HG02763 (cell line): ENCODE measurements around the gene MAGEB10.
"Not testable (repeated sequence)": the region's sequence is repeated elsewhere in the genome, so short reads cannot be mapped to it uniquely, and the experiment has no call there.

ENCODE experiments used
- ATAC-seq: cut with Tn5 transposase; IDR thresholded peaks from one replicate; pipeline ENCODE4 v1.9.1; 2021; ENCODE audit warnings: mild to moderate bottlenecking, moderate library complexity; ENCODE audit not compliant: unreplicated experiment

Gene MAGEB10, protein sequence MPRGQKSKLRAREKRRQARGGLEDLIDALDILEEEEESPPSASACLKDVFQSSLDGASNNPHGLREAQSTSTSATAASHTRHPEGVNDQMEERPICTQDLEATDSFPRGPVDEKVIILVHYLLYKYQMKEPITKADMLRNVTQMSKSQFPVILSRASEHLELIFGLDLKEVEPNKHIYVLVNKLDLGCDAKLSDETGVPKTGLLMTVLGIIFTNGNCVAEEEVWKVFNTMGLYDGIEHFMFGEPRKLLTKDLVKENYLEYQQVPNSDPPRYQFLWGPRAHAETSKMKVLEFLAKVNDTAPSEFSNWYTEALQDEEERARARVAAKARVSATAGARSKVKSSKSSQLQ

DNA sequence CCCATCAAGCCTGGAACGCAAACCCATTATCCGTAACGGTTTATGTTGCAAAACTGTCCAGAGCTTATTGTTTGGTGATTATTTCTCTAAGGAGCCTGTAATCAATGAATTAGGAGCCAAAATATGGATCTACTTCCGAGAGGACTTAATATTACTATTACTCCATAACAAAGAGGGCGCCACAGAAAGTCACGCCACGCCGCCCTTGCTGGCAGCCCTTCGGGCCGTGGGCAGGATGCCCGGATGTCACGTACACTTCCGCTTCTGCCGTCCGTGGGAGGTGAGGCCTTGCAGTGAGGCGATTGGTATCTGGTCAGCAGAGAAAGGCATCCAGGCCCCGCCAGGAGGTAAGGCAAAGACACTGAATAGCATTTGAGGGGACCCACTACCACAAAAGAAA lies at the start of gene MAGEB10:
Gene MAGEB10 (plus strand): TSS at position 301 of the 400 bp plus-strand sequence. CDS start 13,317 bp downstream, outside the sequence.
- ATAC-seq = no peak

- ATAC-seq = no peak
Measured at GRCh38 chrX:27765718-27766117, 42.1 kb upstream of the MAGEB10 start.

DNA sequence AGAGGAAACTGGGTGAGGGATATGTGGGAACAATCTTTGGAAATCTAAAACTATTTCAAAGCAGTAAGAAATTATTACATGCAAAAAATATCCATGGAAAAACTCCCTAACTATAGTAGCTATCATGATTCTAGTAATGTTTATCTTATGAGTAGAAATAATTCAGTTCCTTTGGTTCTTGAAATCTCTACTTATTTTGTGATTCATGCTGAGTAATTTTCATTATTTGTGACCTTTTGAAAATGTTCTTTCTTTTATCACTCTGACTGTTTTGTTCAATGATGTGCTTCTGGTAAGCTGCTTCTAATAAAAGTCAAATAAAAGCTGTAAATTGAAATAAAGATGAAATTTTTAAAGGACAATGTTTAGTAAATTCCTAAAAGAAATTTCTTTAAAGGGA lies 40.4 kb upstream of the MAGEB10 start:
- ATAC-seq = no peak

DNA sequence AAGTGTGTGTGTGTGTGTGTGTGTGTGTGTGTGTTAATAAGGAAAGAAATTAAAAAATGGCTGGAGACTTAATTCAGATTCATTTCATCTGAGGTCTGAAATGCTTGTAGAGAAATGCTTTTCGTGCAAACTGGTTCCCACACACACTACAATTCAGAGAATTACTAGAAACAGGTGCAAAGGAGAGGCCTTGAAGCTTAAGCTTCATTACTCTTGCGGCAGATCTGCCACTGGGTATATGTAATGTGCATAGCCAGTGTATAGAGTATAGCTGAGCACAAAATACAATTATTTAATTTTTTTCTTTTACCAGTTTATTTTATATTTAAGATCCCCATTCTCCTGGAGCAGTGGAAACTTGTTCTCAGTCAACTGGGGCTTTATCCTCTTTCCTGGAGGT lies 31.8 kb upstream of the MAGEB10 start:
- ATAC-seq = no peak

GRCh38 chrX:27796640-27797257 lies 11.0 kb upstream of the MAGEB10 start:
- no peak for ATAC-seq

- ATAC-seq = no peak
Measured at GRCh38 chrX:27797575-27797974, 10.2 kb upstream of the MAGEB10 start.

- ATAC-seq = no peak
Measured at GRCh38 chrX:27808226-27808625, 436 bp downstream of the MAGEB10 start.

GRCh38 chrX:27808991-27809859 lies 1.4 kb downstream of the MAGEB10 start:
- ATAC-seq = not testable (repeated sequence)

GRCh38 chrX:27815209-27815608 lies 7.4 kb downstream of the MAGEB10 start:
- no peak for ATAC-seq

GRCh38 chrX:27823812-27824211 lies 16.0 kb downstream of the MAGEB10 start:
- ATAC-seq = no peak

GRCh38 chrX:27838185-27838584 lies 30.4 kb downstream of the MAGEB10 start:
- no peak for ATAC-seq

DNA sequence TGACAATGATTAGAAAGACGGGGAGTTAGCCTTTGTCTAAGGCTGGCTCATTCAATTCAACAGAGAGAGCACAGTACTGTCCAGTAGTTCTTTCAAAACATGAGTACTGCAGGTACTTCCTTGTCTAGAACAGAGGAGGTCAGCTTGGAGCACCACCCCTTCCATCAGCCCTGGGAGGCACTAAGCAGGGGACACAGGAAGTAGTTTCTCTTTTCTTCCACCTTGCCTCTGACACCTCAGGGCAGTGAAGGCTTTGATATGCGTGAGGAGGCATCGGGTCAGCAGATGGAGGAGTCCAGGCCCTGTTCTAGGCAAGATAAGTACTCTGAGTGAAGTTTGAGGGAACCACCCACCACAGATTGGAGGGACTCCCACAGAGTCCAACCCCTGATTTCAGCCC lies 33.1 kb downstream of the MAGEB10 start:
- no peak for ATAC-seq

- no peak for ATAC-seq
Measured at GRCh38 chrX:27842859-27843258, 35.1 kb downstream of the MAGEB10 start.

GRCh38 chrX:27860337-27860736 lies 52.5 kb downstream of the MAGEB10 start:
- ATAC-seq = no peak

DNA sequence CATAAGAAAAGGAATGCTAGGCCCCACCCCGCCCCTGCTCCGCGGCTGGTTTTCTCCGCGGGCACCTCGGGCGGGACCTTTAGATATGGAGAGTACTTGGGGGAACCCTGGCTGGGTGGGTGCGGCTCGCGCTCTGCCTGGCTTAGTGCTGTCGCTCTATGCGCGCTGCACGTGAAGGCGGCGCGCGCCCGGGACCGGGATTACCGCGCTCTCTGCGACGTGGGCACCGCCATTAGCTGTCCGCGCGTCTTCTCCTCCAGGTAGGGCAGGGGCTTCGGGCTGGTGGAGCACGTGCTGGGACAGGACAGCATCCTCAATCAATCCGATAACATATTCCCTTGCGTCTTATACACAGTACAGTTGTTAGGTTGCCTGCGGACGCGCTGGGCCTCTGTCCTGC lies 56.0 kb downstream of the MAGEB10 start:
- ATAC-seq = no peak
